Astrocyte of the spinal cord (primary cell): ENCODE data around the gene MAML3.

Source experiments
- DNase-seq: peaks from one replicate; pipeline ENCODE4 v3.0.0; 2011; ENCODE audit warnings: low read depth, low spot score
- H3K4me3 ChIP-seq: 2 replicates; pipeline ENCODE4 v1.5.1; 2011; ENCODE audit warnings: low read depth, mild to moderate bottlenecking, low read length, moderate library complexity
- in situ Hi-C: cut with HindIII; loops from 2 replicates; pipeline ENCODE4 v1.10.0; 2017; ENCODE audit warnings: low sequenced_read_pairs
- TF ChIP-seq, protein P1 (sequence below): IDR thresholded peaks from 2 replicates; pipeline ENCODE4 v1.5.1; 2012; ENCODE audit warnings: low read depth, mild to moderate bottlenecking, low read length, inconsistent platforms

MAML3 gene

DNA sequence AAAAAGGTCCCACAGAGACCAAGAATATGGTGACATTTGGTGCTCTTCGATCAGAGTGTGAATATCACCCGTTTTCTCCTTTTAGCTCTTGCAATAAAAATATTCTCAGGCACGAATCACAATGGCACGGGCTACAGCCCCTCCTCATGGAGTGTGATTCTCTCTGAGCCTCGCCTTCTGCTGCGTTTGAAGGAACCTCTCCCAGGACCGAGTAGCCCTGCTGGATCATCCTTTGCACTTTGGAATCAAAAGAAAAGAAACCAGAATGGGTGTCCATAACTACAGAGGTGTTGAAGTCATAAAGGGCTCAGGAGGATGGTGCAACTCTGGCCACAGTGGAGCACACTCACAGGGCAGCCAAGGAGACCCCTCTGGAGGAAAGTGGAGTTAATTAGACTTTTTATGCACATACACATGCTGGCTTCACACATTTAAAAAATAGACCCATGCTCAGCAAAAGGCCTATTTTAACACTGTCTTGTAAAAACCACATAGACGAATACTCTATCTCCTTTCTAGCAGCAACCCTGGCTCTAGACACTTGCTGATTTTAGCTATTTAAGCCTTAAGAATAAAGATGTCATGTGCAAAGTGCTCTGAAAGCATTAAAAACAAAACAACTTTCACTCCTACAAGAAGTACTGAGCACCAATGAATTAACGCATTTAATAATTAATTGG, 19.1 kb downstream of the MAML3 start:
- TF ChIP-seq, protein P1, sequence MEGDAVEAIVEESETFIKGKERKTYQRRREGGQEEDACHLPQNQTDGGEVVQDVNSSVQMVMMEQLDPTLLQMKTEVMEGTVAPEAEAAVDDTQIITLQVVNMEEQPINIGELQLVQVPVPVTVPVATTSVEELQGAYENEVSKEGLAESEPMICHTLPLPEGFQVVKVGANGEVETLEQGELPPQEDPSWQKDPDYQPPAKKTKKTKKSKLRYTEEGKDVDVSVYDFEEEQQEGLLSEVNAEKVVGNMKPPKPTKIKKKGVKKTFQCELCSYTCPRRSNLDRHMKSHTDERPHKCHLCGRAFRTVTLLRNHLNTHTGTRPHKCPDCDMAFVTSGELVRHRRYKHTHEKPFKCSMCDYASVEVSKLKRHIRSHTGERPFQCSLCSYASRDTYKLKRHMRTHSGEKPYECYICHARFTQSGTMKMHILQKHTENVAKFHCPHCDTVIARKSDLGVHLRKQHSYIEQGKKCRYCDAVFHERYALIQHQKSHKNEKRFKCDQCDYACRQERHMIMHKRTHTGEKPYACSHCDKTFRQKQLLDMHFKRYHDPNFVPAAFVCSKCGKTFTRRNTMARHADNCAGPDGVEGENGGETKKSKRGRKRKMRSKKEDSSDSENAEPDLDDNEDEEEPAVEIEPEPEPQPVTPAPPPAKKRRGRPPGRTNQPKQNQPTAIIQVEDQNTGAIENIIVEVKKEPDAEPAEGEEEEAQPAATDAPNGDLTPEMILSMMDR, result no peak

DNA sequence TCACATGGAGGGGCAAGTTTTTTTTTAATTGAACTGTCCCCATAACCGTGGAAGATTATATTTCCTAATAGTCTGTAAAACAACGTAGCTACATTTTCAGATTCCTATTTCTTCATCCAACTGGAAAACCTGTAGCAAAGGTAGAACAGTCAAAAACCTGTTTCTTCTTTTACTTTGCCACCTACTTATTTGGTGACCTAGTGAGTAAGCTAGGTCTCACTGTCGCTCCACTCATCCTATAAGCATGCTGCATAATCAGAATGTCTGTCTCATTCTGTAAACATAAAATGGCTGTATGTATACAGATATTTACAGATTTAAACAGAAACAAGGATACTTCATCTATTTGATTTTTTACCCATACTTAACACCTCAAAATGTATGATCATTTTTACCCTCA, 20.4 kb downstream of the MAML3 start:
- H3K4me3 ChIP-seq, result no peak overlapping the region
- DNase-seq, result no peak
- in situ Hi-C loops, result no loop called here
- TF ChIP-seq, protein P1, result no peak

More for the DNA sequence above, 19.1 kb downstream of the MAML3 start:
- no peak for DNase-seq
- in situ Hi-C loops, result no loop called here
- H3K4me3 ChIP-seq, result no peak overlapping the region

DNA sequence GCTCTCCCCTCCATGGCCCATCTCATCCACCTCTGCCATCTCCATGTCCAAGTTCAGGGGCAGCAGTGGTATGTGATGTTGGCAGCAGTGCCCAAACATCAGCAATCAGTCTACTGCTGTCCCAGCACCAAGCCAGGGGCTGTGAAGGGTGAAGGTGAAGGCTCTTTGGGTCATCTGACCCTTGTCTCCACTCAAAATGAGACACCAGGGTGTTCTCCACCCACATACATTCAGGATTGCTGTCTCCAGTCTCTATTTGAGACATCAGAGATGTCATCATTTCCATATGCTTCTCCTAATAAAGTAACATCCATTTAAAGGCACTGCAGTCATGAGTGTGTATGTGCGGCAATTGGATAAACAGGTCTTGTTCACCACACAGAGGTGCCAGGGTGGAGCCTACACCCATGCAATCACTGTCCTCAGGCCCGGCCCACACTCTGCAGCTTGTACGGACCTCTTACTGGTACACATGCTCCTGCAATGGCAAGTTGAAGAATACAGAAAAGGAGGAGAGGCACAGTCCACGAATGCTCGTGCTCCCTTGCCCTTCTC, 22.2 kb downstream of the MAML3 start:
- in situ Hi-C loops, result no loop called here
- no peak for DNase-seq
- TF ChIP-seq, protein P1, result no peak
- H3K4me3 ChIP-seq, result no peak overlapping the region

DNA sequence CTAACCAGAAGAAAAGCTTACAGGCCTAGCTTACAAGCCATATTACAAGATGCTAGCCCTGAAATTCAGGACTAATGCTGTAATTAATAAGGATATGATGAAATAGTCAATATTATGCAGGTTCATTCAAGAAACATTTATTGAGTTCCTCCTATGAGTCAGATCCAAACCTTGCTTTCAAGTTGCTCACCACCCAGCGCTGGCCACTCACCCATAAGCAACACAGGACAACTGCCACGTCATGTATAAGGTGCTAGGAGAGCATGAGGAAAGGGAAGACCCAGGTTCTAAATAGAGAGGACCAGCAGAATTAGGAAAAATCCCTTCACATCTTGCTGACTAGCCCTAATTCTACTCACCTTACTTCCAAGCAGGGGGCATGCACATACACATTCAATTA, 23.3 kb downstream of the MAML3 start:
- TF ChIP-seq, protein P1, result no peak
- H3K4me3 ChIP-seq, result no peak overlapping the region
- peak; percentile 74 for DNase-seq
- in situ Hi-C loops, result no loop called here

DNA sequence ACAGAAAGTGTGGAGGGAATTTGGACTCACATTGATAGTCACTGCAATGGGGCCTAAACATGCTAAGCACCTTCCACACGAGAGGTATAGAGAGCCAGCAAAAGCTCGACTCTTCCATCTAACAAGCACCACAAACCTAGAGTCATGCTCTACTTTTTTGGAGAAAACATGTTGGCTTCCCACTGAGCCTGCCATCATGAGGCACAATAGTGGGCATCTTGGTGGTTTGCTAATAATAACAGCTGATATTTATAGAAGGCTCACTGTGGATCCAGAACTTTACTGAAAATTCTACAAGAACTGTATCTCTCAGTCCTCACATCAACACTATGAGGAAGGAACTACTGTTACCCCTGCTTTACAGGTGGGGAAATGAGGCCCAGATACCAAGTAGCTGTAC, 26.6 kb downstream of the MAML3 start:
- in situ Hi-C loops, result no loop called here

DNA sequence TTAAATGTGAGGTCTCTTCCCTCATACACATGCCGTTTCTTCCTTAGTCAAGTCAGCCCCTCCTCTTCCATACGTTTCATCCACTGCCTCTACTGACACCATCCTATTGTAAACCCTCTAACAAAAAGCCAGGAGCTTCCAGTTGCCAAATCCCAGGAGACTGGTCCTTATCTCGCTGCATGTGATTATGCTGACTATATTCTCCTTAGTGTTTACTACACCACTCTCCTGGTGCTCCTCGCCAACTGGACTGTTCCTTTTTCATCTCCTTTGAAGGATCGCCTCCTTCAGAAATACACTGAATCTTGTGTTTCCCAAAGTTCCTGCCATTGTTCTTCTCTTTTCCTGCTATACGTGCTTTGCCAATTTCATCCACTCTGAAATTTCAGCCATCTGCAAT, 27.7 kb downstream of the MAML3 start:
- in situ Hi-C loops, result no loop called here
- TF ChIP-seq, protein P1, result no peak
- no peak for DNase-seq
- no peak overlapping the region for H3K4me3 ChIP-seq

More for the DNA sequence above, 26.6 kb downstream of the MAML3 start:
- no peak overlapping the region for H3K4me3 ChIP-seq
- DNase-seq, result no peak
- TF ChIP-seq, protein P1, result no peak
